Body of pancreas (tissue), 4 donors: ENCODE results near the gene KCNMB1.

Experiments
- CTCF ChIP-seq, 7 experiments: fragments of 450-650 bp in 4 of 7; fragments of 200-600 bp in 3 of 7; sonication (generic) in 3 of 7; IDR thresholded peaks; one replicate each; pipeline ENCODE4 v1.5.1; 2016 to 2019; ENCODE audit warnings: antibody characterized with exemption in 7 of 7
- POLR2A ChIP-seq, 3 donors: fragments of 450-650 bp; IDR thresholded peaks; one replicate each; pipeline ENCODE4 v1.6.1; 2016; ENCODE audit warnings: antibody characterized with exemption in 3 of 3, mild to moderate bottlenecking in 2 of 3

DNA sequence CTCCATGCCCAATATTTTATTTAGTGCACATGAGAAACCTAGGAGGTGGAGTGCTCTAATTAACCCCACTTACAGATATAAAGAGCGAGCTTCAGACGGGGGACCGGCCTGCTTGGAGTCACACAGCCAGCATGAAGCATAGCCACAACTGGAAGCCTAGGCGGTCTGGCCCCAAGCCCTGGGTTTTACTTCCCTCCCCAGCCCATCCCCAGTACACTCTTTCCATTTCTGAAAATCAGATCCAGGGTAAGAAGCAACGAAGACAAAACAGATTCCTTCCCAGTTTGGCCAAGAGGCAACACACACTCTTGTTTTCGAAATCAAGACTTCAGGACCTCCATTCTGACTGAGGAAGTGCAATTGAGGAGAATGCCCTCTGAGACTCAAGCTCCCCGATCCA, 27.1 kb downstream of the KCNMB1 start:
- no peak for TF ChIP-seq POLR2A (IDR thresholded peaks at IDR 0.05)
- TF ChIP-seq CTCF (IDR thresholded peaks at IDR 0.05), result no peak
